Ovary (tissue), 3 donors: ENCODE results near the gene APOL6.

ENCODE experiments used
- CTCF ChIP-seq, 3 donors: fragments of 450-650 bp in 2 of 3; fragments of 200-600 bp in 1 of 3; IDR thresholded peaks; one replicate each; pipeline versions ENCODE4 v1.5.1 to v1.8.0; 2016 to 2022; ENCODE audit warnings: antibody characterized with exemption in 3 of 3, mild to moderate bottlenecking in 1 of 3
- POLR2A ChIP-seq: fragments of 450-650 bp; IDR thresholded peaks from one replicate; pipeline ENCODE4 v1.6.1; 2017; ENCODE audit warnings: antibody characterized with exemption, mild to moderate bottlenecking, moderate library complexity
- donor health status: DM: no; HTN: no; CAD: no.

GRCh38 chr22:35678836-35679235 lies 30.6 kb downstream of the APOL6 start:
- TF ChIP-seq CTCF (IDR thresholded peaks at IDR 0.05): no peak
- no peak for TF ChIP-seq POLR2A
